Measurements from ENCODE around the gene IDH1.
A peak's percentile ranks its signal among the peaks of the same experiment; 100 is the strongest.
"Not testable (repeated sequence)": the region's sequence is repeated elsewhere in the genome, so short reads cannot be mapped to it uniquely, and the experiment has no call there.

IDH1 gene

DNA sequence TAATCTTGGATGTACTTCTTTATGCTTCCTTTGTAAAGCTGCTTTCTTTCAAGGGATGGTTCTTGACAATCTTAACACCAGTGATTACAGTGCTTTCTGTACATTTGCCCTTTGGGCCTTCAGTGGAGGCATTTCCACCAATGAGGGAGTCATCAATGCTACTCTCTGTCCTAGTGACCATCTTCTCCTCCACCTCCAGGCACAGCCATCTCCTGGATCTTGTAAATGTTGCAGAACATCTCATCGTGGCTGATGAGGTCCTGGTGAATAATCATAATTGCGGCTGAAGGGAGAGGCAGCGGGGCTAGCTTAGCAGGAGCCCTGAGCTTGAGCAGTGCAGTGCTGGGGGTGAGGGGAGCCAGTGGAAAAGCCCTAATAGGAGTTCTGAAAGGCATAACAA, 32.5 kb downstream of the IDH1 start:
- no peak for DNase-seq

DNA sequence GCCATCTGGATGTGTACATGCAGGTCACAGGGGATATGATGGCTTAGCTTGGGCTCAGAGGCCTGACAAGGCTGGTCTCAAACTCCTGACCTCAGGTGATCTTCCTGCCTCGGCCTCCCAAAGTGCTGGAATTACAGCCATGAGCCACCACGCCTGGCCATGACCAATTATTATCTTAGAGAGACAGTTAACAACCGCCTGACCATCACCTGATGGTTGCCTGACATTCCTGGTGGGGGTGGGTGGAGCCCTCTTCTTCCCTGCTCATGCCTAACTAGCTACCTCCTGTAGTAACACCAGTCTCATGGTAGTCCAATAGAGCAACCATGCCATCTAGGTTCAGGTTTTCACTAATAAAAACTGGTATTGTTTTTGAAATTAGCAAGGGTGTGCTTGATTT, 33.0 kb downstream of the IDH1 start:
- DNase-seq, result not testable (repeated sequence)

DNA sequence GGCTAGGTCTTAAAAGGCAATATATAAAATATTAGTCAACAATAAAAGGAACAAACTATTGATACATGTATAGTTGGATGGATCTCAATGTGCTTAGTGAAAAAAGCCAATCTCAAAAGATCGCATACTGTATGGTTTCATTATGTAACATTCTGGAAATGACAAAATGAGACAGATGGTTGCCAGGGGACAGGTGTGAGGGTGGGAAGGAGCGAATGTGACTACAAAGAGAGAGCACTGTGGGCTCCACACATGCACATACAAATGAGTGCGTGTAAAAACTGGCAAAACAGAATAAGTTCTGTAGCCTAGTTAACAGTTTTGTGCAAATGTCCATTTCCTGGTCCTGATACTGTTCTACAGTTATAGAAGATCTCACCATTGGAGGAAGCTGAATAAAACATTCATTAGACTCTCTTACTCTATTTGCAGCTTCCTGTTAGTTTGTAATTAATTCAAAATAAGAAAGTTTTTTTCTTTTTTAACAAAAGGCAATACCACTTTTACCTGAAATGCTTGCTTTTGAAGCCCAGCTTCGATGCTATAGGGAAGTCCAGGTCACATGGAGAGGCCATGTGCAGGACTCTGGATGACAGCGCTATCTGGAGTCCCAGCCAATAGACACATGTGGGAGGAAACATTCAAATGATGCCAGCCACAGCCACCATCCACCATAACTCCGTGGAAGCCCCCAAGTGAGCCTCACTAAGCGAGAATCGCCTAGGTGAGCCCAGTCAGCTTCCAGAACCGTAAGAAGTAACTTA, 44.0 kb downstream of the IDH1 start:
- peak in 4 of 58 donors; percentile 1 to 24 (median 16) for DNase-seq

DNA sequence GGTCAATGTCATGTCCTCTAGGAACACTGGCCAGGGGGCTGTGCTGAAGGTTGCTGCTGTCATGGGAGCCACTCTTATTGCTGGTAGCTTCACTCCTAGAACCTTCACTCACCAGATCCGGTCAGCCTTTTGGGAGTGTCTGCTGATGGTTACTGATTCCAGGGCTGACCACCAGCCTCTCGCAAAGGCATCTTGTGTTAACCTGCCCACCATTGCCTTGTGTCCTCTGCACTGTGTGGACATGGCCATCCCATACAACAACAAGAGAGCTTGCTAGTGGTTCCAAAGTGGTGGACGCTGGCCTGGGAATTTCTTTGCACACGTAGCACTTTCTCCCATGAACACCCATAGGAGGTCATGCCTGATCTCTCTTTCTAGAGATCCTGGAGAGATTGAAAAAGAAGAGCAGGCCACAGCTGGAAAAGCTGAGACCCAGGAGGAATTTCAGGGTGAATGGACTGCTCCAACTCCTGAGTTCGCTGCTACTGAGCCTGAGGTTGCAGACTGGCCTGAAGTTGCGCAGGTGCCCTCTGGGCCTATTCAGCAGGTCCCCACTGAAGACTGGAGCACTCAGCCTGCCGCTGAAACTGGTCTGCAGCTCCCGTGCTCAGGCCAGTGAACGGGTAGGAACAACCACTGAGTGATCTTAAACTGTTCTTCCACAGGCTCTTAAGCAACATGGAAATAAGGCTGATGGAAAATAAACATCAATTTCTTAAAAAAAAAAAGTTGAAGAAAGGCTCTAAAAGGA, 46.4 kb downstream of the IDH1 start:
- no peak for DNase-seq

DNA sequence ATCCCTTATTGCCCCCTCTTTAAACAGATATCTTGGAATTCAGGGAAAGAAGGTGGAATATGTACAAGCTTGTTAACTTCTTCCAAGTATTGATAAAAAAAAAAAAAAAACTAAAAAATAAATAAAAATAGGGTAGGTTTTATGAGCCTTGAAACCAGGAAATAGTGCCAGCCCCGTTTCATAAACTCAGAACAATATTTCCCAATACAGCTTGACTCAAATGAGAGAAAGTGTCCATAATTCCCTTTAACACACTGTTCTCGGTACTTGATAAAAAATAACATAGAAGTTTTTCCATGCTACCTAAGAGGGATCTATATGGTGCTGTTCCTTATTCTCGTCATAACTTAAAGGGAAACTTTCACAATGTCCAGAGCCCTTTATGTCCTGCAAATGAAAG, 47.1 kb downstream of the IDH1 start:
- no peak for DNase-seq

DNA sequence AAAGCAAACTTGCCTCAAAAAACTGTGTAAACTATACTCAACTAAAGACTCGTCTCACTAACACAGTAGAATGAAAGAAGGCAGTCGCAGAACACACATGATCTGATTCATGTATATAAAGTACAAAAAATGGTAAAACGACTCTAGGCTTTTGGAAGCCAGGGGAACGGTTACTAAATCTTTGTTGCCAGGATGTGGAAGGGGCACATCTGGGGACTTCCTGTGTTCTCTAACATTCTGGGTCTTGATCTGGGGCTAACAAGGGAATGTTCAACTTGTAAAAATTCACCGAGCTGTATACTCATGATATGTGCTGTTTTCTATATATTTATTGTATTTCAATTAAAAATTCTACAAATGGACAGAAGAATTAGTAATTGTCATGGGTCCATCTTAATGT, 50.7 kb downstream of the IDH1 start:
- no peak for DNase-seq

DNA sequence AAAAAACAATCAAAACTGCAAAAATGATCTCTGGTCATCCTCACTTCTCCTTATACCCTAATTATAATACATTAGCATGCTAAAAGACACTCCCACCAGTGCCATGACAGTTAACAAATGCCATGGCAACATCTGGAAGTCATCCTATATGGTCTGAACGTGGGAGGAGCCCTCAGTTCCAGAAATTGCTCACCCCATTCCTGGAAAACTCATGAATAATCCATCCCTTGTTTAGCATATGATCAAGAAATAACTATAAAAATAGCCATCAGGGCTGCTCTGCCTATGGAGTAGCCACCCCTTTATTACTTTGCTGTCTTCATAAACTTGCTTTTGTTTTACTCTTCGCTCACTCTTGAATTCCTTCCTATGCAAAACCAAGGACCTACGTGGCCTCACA, 59.3 kb downstream of the IDH1 start:
- DNase-seq, result no peak

DNA sequence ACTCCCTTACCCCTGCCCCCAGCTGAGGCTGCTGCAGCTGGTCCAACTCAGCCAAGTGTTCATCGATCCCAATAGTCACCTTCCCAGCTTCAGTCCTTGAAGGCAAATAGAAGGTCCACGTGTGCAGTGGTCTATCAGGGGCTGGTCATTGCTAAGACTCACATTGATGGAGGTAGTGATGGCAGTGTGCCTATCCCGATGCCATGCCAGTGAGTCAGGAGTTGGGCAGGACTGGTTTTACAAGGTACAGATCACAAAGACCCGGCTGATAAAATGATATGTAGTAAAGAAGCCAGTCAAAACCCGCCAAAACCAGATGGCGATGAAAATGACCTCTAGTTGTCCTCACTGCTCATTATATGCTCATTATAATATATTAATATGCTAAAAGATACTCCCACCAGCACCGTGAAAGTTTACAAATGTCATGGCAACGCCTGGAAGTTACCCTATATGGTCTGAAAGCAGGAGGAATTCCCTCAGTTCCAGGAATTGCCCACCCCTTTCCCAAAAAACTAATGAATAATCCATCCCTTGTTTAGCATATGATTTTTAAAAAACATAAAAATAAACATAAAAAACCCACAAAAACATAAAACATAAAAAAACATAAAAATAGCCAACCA, 62.1 kb downstream of the IDH1 start:
- no peak for DNase-seq

DNA sequence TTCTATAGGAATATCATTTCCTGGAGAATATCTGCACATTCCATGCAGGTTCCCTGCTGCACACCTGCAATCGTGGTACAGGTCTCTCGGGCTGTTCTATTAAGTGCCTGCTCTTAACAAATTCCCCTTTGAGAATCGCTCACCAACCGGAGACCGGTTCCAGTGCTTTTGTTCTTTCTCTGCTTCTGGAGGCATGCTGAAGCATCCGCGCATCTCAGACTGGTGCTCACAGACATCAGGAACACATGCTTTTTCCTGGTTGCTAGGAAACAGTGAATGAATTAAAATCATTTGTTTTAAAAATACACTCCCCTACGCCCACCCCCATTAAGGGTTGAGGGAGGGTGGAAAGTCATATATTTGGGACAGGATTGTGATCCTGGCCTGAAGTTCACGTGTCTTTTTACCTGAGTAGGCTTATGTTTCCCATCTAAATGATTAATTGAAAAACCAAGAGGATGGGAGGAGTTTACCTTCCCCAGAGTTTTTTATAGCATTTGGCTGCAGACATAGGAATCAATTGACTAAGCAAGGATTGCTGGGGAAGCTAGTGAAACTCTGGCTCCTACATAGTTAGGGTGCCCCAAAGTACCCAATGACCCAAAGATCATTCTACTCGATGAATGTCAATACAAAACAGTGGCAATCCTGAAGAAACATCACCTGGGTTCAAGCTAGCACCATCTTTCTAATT, 64.9 kb downstream of the IDH1 start, which contains the start of gene C2orf80:
TSS of gene C2orf80 (minus strand) at position 221 of the 694 bp plus-strand sequence. CDS start 3,044 bp downstream, outside the sequence.
- DNase-seq, result peak in 25 of 58 donors; percentile 11 to 60 (median 28)

DNA sequence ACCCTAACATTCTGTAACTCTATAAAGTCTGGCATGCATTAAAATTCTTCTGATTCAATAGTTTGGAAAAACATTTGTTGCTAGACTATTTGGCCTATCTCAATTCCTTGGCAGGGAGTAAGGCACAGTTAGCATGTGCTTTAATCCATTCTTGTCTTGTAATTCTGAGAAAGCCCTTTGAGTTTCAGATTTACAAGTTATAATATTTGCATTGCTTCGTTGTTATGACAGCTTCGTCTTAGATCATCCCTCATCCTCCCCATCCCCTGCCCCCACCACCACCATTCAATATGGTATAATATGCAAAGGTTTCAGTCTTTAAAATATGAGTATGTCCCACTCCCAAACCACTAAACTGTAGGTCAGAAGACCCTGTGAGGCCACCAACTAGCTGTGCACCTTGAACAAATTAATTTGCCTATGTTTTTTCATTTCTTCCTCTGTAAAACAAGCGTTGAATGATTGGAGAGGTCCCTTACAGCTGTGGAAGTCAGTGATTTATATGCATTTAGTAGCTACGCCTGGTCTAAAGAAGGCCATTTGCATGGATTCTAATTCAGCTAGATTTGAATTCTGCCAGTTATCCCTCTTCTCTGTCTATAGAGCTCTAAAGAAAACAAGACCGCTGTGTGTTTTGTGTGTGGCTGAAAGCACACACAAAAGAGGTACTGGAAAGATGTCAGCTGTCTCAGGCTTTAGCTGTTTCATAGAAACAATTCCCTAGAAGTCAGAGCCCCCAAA, 65.6 kb downstream of the IDH1 start:
- no peak for DNase-seq

DNA sequence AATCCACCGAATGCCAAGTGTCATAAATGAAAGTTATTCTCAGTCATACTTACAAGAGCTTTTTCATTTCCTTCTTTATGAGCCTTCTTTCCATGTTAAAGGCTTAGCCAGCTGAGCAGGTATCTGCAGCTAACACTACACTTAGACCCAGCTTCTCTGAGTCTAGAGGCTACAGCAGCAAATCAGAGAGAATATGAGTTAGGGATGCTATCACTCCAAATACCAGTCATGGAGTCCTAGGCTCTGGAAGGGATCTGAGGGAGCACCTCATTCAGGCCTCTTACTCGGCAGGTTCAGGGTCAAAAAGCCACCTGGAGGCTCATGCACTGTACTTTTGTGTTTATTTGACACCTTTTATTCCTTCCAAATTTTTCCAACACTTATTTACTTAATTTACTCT, 68.0 kb downstream of the IDH1 start:
- peak in 1 of 58 donors; percentile 32 for DNase-seq

DNA sequence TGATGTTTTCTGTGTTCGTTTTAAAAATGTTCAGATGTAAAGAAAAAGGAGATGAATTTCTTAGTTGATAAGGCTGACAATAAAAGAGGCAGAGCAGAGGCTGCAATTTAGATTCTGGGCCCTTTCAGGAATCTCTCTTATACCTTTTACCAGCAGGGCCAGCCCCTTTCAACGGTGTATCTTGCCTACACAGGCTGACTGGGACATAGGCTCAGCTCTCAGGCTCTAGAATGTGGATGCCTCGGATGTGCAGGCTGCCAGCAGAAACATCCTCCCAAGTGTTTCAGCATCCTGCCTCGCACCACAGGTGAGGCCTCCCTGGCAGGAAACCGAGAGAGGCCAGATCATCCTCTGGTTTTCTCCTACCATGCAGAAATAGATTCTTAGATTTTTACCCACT, 68.4 kb downstream of the IDH1 start:
- DNase-seq, result peak in 4 of 58 donors; percentile 7 to 16 (median 12)
